Measurements from ENCODE around the gene PXMP2.
A peak's percentile ranks its signal among the peaks of the same experiment; 100 is the strongest.

The PXMP2 gene

DNA sequence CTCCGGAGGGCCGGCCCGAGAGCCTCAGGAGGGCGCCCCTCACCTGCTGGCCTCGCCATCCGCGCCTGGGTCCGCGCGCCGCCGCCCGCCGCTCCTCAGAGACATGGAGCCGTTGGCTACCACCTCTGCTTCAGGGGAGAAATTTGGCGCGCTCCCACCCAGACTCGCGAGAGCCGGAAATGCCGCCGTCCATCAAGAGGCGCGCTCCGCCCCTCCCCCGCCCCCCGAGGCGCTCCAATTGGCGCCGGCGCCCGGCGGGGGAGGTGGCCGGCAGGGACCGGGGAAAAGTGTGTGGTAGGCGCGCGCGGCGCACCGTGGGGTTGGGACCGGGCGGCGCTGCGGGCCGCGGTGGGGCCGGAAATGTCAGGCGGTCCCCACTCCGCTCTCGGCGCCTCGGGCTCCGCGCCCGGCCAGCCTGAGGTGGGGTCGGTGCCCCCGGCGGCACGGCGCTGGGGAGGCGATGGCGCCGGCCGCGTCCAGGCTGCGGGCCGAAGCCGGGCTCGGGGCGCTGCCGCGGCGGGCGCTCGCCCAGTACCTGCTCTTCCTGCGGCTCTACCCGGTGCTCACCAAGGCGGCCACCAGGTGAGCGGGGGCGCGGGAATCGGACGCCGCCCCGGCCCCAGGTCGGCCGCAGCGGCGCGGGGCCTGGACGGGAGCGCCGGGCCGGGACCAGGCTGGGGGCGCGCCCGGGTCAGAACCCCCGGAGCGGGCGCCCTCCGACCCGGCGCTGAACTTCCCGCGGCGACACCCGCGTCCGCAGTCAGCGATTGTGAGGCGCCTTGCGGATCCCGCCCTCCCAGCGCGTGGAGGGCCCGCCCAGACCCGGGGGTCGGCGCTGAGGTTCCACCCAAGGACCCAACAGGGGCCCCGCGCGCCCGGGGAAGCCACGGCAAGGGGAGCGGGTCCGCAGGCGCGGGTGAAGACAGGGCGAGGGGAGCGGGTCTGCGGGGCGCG lies at the start of gene PXMP2, which contains the start of gene POLE:
Gene PXMP2, plus strand, starts transcription at position 377 of the 954 bp plus-strand sequence. Its CDS starts 84 bp downstream, at position 461.
Gene POLE, minus strand, starts transcription at position 132 of the 954 bp plus-strand sequence. Its CDS starts 27 bp downstream, at position 105.
- DNase-seq, result peak; percentile 94

DNA sequence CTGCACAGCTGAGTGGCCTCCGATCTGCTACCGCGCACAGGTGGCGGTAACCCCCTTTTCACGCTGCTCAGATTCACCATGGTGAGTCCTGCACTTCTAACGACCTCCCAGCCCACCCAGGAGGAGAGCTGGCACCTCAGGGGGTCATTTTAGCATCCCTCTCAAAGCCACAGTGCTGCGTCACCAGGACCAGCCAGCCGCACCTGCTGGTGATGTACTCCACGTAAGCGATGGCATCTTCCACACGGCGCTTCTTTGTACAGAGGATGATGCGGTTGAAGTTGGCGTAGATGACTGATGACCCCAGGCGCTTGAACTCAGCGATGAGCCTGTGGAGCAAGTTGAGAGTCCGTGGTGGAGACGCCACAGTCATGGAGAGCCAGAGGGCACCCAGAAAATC lies 49.6 kb upstream of the PXMP2 start:
- DNase-seq, result no peak

GRCh38 chr12:132638541-132639408 lies 48.6 kb upstream of the PXMP2 start:
- no peak for DNase-seq

DNA sequence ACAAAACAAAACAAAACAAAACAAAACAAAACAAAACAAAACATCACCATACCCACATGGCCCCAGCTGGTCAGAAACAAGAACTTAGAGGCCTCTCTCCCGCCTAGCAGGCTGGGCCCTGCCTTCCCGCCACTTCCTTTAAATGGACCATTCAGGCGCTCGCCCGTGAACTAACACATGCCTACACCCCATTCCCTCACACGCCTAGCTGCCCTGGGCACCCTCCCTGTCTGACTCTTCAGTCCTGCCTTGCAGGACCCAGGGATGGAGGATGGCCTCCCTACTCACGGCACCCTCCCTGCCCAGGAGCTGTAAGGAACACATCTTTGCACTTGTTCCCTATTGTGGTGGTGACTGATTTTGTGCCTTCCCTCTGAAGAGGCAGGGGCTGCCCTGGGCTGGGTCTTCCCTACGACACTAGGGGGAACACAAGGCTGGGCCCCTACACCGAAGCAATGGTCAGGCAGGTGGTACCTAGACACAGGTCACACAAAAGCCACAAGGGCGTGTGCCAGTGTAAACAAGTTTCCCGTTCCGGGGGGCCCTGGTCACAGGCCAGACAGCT lies 47.3 kb upstream of the PXMP2 start:
- DNase-seq, result no peak

DNA sequence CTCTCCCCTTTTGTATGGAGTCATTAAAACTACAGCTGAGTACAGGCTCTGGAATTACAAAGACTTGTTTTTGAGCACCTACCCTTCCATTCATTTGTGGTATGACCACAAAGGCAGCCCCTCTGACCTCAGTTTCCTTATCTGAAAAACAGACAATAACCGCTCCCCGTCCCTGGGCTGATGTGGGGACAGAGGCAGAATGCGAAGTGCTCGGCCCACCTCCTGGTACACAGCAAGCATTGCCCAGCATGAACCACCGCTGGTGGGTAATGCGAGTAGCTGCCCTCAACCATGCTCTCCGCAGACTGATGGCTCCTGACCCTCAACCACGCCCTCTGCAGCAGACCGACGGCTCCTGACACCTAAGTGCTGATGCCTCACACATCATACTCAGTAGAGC lies 46.5 kb upstream of the PXMP2 start:
- DNase-seq, result no peak

DNA sequence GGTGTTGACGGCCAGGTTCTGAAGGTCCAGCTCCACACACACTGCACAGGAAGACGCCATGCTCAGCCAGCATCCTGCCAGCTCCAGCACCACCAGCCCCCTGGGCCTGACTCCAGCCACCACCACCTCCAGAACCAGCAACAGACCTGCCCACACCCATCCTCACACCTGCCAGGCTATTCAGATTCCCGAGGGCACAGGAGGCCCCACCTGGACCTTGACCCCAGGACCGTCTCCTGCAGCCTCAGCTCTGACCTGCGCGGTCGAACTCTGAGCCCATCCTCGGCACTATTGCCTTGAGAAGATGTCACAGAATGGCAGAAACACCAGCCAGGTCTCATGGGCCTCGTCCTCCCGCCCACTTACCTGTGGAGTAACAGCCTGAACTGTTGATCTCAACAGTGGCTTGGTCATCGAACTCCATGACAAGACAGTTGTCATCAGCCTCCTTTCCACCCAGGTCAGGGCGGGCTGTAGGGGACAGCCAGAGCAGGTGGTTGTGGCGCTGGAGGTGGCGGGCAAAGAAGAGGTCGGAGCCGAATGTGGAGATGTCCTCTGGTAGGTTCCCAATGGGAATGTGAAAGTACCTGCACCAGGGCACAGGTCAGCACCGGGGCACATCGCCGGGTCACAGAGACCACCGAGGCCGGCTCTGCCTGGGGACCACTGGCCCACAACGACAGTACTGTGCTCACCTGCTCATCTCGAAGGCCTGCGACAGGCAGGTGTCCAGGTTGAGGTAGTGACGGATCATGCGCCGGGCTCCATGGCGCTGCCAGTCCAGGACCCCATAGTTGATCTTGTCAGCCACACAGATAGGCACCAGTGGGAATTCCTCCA lies 45.4 kb upstream of the PXMP2 start:
- no peak for DNase-seq

- no peak for DNase-seq
Observed at GRCh38 chr12:132642846-132643835, 44.2 kb upstream of the PXMP2 start.

- no peak for DNase-seq
Observed at GRCh38 chr12:132646850-132647249, 40.5 kb upstream of the PXMP2 start.

- DNase-seq, result no peak
Observed at GRCh38 chr12:132647858-132648257, 39.5 kb upstream of the PXMP2 start.

GRCh38 chr12:132648616-132649225 lies 38.7 kb upstream of the PXMP2 start:
- DNase-seq, result no peak

GRCh38 chr12:132649226-132649945 lies 38.0 kb upstream of the PXMP2 start:
- no peak for DNase-seq

DNA sequence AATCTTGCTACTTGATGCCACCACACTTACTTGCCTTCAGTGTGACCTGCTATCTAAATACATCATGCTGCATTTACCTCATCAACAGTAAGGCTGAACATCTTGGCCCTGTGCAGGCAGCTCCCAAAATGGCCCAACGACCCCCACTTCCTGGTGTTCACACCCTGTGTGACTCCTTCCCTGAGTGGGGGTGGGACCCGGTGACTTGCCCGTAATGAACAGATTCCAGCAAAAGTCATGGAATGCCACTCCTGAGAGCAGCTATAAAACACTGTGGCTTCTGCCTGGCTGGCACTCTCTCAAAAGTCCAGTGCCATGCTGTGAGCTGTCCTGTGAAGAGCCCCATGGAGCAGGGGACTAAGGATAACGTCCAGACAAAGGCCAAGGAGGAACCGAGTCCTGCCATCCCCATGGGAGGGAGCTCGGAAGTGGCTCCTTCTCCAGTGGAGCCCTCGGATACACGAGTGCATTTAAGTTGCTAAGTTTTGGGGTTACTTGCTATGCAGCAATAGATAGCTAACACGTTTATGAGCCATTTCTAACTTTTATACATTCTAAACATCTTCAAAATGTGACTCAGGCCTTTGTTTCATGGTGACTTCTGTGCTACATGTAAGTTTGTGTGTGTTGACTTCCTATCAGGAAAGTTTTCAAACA lies 35.8 kb upstream of the PXMP2 start:
- DNase-seq, result no peak

- no peak for DNase-seq
Observed at GRCh38 chr12:132653567-132654290, 33.7 kb upstream of the PXMP2 start.

GRCh38 chr12:132657004-132657727 lies 30.2 kb upstream of the PXMP2 start:
- DNase-seq, result no peak

DNA sequence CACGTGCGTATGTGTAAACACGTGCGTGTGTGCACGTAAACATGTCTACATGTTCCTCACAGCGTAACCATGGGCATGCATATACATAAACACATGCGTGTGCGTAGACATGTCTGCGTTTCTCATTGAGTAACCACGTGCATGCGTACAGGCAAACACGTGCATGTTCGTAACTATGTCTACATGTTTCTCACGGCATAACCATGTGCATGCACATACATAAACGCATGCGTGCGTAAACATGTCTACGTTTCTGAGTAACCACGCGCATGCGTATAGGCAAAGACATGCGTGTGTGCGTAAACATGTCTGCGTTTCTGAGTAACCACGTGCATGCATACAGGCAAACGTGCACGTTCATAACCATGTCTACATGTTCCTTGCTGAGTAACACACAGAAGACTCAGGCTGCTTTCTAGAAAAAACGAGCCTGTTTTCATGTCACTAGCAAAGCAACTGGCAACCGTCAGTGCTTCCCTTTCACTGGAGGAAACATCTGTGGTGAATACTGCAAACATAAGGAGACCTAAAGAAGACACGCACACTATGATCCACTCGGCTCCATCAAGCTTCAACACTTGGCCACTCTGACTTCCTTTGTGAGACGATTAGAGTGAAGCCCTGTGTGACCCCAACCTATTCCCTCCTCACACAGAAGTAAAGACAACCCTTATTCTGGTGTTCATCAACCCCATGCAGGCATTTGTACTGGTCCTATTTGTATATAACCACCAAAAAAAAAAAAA lies 29.1 kb upstream of the PXMP2 start:
- no peak for DNase-seq

DNA sequence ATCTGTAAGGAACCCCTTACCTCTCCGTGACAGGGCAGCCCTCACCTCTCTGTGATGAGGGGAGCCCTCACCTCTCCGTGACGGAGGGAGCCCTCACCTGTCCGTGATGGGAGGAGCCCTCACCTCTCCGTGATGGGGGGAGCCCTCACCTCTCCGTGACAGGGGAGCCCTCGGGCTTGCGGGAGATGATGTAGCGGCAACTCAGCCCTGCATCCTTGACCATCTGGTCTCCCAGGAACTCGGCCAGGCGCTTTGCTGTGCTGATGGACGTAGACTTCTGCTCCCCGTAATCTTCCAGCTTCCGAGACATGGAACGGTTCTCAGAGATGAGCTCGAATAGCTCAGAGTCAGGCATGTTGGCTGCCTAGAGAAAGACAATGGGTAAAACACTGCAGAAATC lies 28.2 kb upstream of the PXMP2 start:
- no peak for DNase-seq

GRCh38 chr12:132660052-132660451 lies 27.3 kb upstream of the PXMP2 start:
- no peak for DNase-seq

Measured in stimulated activated naive CD4-positive, alpha-beta T cell treated with Interleukin-2 at 50 U/mL for 16 hours (primary cell).